CD4-positive, alpha-beta T cell (primary cell): ENCODE measurements around the gene SNX17. TPM values are rescaled to one million over a fixed set of nuclear protein-coding genes. Genes with fewer than 3 reads are reported as not detected.

Experiments
- ATAC-seq: fragments of 200-7000 bp; cut with Tn5 transposase; one replicate; pipeline ENCODE4 v1.10.0; 2022; ENCODE audit warnings: mild to moderate bottlenecking; ENCODE audit not compliant: poor library complexity
- CTCF ChIA-PET: fragments of 350-600 bp; sonication (Branson Sonifier 250); formaldehyde crosslinking; loops from one replicate; lab custom pipeline; 2021; ENCODE audit warnings: antibody characterized with exemption, inconsistent platforms; lab: Charles Lee
- POLR2A ChIA-PET: fragments of 350-600 bp; sonication (Branson Sonifier 250); formaldehyde crosslinking; loops from one replicate; lab custom pipeline; 2021; ENCODE audit warnings: antibody characterized with exemption, inconsistent platforms; lab: Charles Lee
- DNase-seq, 14 experiments: peaks; one replicate each; pipeline ENCODE4 v3.0.0-alpha.2; 2013 to 2020; ENCODE audit warnings: mixed read lengths in 2 of 14
- H3K27ac ChIP-seq, 2 donors: one replicate each; pipeline versions ENCODE4 v1.5.1 to v1.7.0; 2013; ENCODE audit warnings: low read length in 2 of 2, low read depth in 1 of 2, mild to moderate bottlenecking in 1 of 2
- H3K27me3 ChIP-seq, 2 experiments: 1 replicate in 1 of 2; 2 replicates in 1 of 2; pipeline versions ENCODE4 v1.6.1 to v1.7.0; 2013; ENCODE audit warnings: low read length in 2 of 2, control low read depth in 1 of 2, mild to moderate bottlenecking in 1 of 2, moderate library complexity in 1 of 2; ENCODE audit not compliant: insufficient read depth in 2 of 2, control insufficient read depth in 1 of 2
- H3K36me3 ChIP-seq: one replicate; pipeline ENCODE4 v1.6.1; 2013; ENCODE audit warnings: low read length, control low read depth; ENCODE audit not compliant: insufficient read depth
- H3K4me1 ChIP-seq: one replicate; pipeline ENCODE4 v1.6.1; 2013; ENCODE audit warnings: low read length, control low read depth; ENCODE audit not compliant: insufficient read depth
- H3K4me3 ChIP-seq: one replicate; pipeline ENCODE4 v1.5.1; 2013; ENCODE audit warnings: mild to moderate bottlenecking, low read length, moderate library complexity
- H3K9me3 ChIP-seq, 2 experiments: 1 replicate in 1 of 2; 2 replicates in 1 of 2; pipeline versions ENCODE4 v1.6.1 to v1.7.0; 2013; ENCODE audit warnings: low read length in 2 of 2, mild to moderate bottlenecking in 2 of 2, control low read depth in 1 of 2, moderate library complexity in 1 of 2; ENCODE audit not compliant: control insufficient read depth in 1 of 2, insufficient read depth in 1 of 2
- H3K27ac Mint-ChIP-seq: one replicate; pipeline ENCODE4 v1.8.0; 2020; ENCODE audit warnings: mixed read lengths
- H3K27me3 Mint-ChIP-seq: one replicate; pipeline ENCODE4 v1.8.0; 2021; ENCODE audit warnings: mixed read lengths
- H3K36me3 Mint-ChIP-seq: one replicate; pipeline ENCODE4 v1.8.0; 2021; ENCODE audit warnings: low read depth, mixed read lengths
- H3K4me1 Mint-ChIP-seq: one replicate; pipeline ENCODE4 v1.8.0; 2021; ENCODE audit warnings: low read depth, mixed read lengths
- H3K4me3 Mint-ChIP-seq: one replicate; pipeline ENCODE4 v1.8.0; 2020; ENCODE audit warnings: mild to moderate bottlenecking, mixed read lengths
- H3K9me3 Mint-ChIP-seq: one replicate; pipeline ENCODE4 v1.8.0; 2020; ENCODE audit warnings: mixed read lengths
- CTCF ChIP-seq: fragments of 200-600 bp; IDR thresholded peaks from one replicate; pipeline ENCODE4 v1.8.0; 2022; ENCODE audit warnings: antibody characterized with exemption, mild to moderate bottlenecking
- intact Hi-C, 2 experiments: fragments of 100-400 bp; cut with DNase I in 1 of 2; cut with micrococcal nuclease in 1 of 2; formaldehyde crosslinking; loops; one replicate each; pipeline versions ENCODE4 v1.15.1 to v1.9.0; 2023 to 2025; cut with DNase I, micrococcal nuclease
- total RNA-seq, 174 experiments: library from RNA in 2 of 174; stranded (reverse) in 2 of 174; gene quantifications; one replicate each; pipeline ENCODE4 v1.2.3 and lab custom pipeline; 2021 to 2026

Gene SNX17
- total RNA-seq, 2 experiments from 2014 or later = 66.3 to 67.9 TPM

- Mint-ChIP-seq H3K27me3 (no peaks in the 10 kb centered on the region), H3K4me3 (no peak overlapping the region), H3K9me3 (no peaks in the 10 kb centered on the region), H3K36me3 (peaks cover 25% of the 10 kb centered on the region), H3K27ac (peak overlapping the region; percentile 42), H3K4me1 (peaks cover 49% of the 10 kb centered on the region)
- ATAC-seq (no peak), DNase-seq (no peak)
- CTCF ChIA-PET = no interaction called here
- no peak overlapping the region for H3K27ac ChIP-seq
- H3K4me1 ChIP-seq = peaks cover 15% of the 10 kb centered on the region
- intact Hi-C loops = loop anchor here in 1 of 2 experiments (10.0 kb wide), 2 partner anchors 184 to 224 kb away; partner anchors contain the start of genes CCDC121, GPN1 and ZNF512
- H3K4me3 ChIP-seq = no peak overlapping the region
- H3K27me3 ChIP-seq = no peaks in the 10 kb centered on the region
- TF ChIP-seq CTCF = no peak
- H3K36me3 ChIP-seq = peaks cover 15% of the 10 kb centered on the region
- no peaks in the 10 kb centered on the region for H3K9me3 ChIP-seq
- POLR2A ChIA-PET = interaction anchor here (1.1 kb wide), 1 partner anchor 28 kb away, joined by 3 read pairs; the partner anchor contains the start of gene NRBP1
These were observed 30.1 kb downstream of the SNX17 start for GRCh38 chr2:27400348-27401135.

- peak in 1 of 14 experiments; percentile 18 for DNase-seq
- H3K9me3 ChIP-seq = no peaks in the 10 kb centered on the region
- H3K4me3 ChIP-seq = peak overlapping the region; percentile 82
- TF ChIP-seq CTCF = no peak
- no peaks in the 10 kb centered on the region for H3K27me3 ChIP-seq
- H3K36me3 Mint-ChIP-seq = peaks cover 15% of the 10 kb centered on the region
- H3K27me3 Mint-ChIP-seq = no peaks in the 10 kb centered on the region
- ChIA-PET POLR2A (interaction anchor here (0.7 to 2.7 kb wide), 3 partner anchors 28 to 223 kb away, joined by 3 to 16 read pairs (median 3); partner anchors contain the start of gene ZNF513), CTCF (interaction anchor here (1.4 to 2.3 kb wide), 2 partner anchors 16 to 22 kb away, joined by 3 to 12 read pairs; no protein-coding TSS in a partner anchor)
- H3K4me3 Mint-ChIP-seq = peak overlapping the region; percentile 90
- H3K4me1 ChIP-seq = peaks cover 40% of the 10 kb centered on the region
- intact Hi-C loops = loop anchor here (1.0 to 10.0 kb wide), 4 partner anchors 27 to 217 kb away; partner anchors contain the start of genes CCDC121 (in 1 of the 2), GPN1 (in 1 of the 2), GTF3C2 (in 1 of the 2) and ZNF512 (in 1 of the 2)
- peaks cover 18% of the 10 kb centered on the region for H3K36me3 ChIP-seq
- peaks cover 45% of the 10 kb centered on the region for H3K4me1 Mint-ChIP-seq
- ATAC-seq = no peak
- no peaks in the 10 kb centered on the region for H3K9me3 Mint-ChIP-seq
- peak overlapping the region; percentile 82 for H3K27ac Mint-ChIP-seq
- no peak overlapping the region for H3K27ac ChIP-seq
These were observed 37.5 kb downstream of the SNX17 start for GRCh38 chr2:27407798-27408491.
